Renal pelvis (tissue), 4 donors: ENCODE data around the gene DOK6. TPM values are rescaled to one million over a fixed set of nuclear protein-coding genes. Genes with fewer than 3 reads are reported as not detected.

Source experiments
- DNase-seq: peaks from one replicate; pipeline ENCODE4 v3.0.0-alpha.2; 2013
- polyA plus RNA-seq, 3 donors: library from polyadenylated mRNA; unstranded; fragments of 120-200 nt; gene quantifications; one replicate each; pipeline ENCODE4 v1.2.1, GENCODE V29; 2013; ENCODE audit not compliant: insufficient read length in 3 of 3

Gene DOK6
- polyA plus RNA-seq, 3 donors: 15.8 to 21.9 (median 18.0) TPM

DNA sequence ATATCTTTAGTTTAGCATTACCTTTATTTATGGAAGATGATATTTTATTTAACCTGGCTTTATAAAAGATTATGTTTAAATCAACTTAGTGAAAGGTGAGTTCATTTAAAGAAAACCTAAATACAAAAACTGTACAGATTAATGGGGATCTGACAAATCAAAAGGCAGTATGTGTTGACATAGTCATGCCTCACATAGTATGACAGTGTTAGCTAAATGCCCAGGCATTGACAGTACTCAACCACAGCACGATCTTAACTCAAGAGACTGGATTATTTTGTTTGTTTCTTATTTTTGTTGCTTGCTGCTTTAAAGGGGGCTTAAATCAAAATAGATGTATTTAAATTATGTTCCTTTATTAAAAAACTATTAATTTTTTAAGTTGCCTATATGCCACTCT is 7.8 kb downstream of the DOK6 start:
- no peak for DNase-seq

- DNase-seq: no peak
These were observed 10.5 kb downstream of the DOK6 start for GRCh38 chr18:69411199-69411598.

GRCh38 chr18:69414184-69414583 is 13.5 kb downstream of the DOK6 start:
- DNase-seq: no peak

GRCh38 chr18:69432847-69433246 is 32.2 kb downstream of the DOK6 start:
- no peak for DNase-seq

DNA sequence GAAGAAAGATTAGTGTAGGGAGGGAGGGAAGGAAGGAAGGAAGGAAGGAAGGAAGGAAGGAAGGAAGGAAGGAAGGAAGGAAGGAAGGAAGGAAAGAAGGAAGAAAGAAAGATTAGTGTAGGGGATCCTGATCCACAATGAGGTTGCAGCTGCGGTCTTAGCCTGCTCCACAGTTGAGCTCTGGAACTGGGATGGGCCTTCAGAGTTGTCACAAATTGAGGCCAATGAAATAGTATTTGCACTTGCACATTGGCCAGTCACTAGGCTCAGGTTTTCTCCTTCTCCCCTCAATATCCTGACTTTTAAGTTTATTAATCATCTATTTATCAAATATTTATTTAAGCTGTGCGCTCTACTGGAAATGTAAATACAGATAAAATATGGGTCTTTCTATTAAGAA is 34.3 kb downstream of the DOK6 start:
- no peak for DNase-seq

DNA sequence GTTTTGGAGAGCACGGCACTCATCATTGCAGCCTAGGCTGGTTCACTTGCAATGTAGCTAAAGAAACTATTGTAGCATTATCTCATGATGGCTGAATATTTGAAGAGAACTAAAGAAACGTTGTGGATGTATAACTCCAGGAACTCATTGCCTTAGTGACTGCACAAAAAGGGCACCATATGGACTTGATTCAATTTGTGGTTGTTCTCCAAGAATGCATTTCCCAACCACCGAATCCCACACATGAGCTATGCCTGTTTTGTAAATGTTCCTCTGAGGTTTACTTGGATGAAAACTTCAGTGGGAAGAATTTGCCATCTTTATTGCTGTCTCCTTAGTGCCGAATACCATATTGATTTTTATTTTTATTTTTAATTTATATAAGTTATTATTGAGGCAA is 43.5 kb downstream of the DOK6 start:
- DNase-seq: no peak

DNA sequence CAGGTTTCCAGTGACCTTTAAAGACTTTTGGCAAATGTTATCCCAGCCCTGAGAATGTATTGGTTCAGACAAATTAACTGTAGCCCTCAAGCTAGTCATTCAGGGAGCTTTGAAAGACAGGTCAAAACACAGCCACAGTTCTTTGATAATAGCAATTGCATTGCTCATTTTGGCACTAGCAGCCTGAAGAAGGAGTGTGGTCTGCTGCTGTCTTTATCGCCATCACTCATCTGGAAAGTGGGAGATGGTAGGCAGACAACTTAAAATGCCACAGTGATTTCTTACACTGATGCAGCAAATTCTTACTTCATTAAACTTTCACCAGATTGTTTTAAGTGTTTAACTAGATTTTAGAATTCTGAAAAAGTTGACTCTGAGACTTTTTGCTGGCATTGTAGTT is 47.2 kb downstream of the DOK6 start:
- DNase-seq: no peak

DNA sequence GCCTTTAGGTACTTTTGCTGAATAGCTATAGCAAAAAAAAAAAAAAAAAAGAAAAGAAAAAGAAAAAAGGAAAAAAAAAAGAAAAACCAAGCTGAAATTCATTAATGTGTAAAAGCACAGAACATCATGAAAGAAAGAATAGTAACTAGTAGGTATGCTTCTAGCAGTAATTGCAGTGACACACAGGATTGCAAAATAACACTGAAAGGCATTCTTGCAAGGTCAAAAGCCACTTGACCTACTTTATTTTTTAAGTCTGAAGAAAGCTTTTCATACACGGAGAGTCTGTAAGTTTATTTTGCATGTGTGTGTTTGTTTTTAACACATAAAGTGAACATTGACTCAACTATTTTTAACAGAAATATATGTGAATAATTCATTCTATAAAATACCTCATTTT is 54.4 kb downstream of the DOK6 start:
- DNase-seq: no peak

DNA sequence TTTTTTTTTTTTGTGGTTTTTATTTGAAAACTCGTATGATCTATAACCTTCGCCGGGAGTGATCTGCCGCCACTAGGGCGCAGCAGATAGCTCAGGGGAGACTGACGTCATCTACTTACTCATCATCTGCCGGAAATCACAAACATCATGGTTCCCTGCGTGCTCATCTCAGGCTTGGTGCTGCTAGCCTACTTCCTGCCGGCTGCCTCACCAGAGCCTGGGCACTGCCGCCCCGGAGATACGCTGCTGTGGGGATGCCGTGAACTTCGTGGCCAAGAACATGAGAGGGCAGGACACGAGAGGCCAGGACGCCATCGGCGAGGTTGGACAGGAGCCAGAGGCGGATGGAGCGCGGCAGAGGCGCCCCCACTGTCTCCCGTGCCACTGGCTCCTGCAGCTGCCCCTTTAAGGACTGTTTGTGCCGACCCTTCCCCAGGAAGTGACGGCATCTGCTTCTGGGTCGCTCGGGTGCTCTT is 68.8 kb downstream of the DOK6 start:
- no peak for DNase-seq

DNA sequence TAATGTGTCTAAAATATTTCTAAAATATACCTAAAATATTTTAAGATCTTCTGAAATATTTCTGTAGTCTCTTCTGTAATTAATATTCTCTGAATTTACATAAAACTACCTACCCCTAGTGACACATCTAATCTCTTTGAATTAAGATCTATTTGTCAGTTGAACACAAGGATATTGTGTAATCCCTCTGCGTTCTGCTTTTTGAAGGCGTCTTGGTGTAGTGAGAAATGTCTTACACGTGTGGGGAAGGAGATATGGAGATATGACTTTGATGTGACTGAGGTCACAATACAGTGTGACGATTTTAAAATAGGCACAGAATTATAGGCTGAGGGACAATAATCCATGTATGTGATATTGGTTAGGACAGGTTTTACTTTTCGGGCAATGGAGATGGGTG is 79.8 kb downstream of the DOK6 start:
- no peak for DNase-seq

GRCh38 chr18:69483574-69483973 is 82.9 kb downstream of the DOK6 start:
- DNase-seq: no peak

DNA sequence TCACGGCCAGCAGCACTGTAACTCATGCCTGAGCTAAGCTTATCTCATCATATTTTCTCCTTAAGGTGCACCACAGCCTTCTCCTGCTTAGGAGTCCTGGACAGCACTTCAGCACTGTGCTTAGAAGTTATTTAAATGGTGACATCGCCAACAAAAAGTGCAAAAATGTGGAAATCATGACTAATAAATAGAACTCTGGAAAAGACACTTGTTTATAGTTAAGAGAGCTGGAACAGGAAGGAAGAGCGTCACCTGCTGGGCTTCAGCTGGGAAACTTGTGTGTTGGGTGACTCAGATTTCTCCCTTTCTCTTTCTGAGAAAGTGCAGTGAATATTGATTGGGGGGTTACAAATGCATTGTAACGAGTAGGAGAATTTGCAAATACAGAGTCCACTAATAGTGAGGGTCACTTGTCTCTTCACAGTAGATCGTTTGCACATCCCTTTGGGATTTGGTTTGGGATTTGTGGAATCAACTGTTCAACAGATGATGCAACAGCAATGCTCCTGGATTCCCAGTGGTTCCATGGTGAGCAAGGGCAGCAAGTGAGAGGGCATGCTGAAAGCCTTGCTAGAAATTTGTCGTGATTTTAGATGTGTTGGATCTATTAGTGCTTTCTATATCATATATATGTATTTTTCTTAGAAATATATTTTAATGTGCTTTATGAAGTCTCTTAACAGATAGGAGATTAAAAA is 84.2 kb downstream of the DOK6 start:
- no peak for DNase-seq

- no peak for DNase-seq
These were observed 87.1 kb downstream of the DOK6 start for GRCh38 chr18:69487488-69488394.

DNA sequence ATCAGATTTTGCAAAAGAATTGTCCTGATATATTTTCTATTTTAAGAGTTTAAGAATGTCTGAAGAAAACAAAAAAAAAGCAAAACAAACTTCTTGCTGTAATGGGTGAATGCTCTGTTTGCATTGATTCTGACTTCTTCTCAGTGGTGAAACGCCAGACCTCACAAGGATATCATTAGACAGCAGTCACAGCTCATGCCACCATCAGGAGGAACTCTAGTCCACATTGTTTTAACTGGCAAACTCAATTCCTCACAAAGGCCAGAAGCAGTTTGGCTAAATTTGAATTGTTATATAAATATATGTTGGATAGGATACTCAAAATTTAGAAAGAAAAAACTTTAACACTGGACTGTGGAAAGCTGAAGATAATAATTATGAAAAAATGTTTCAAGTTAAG is 89.4 kb downstream of the DOK6 start:
- DNase-seq: no peak

GRCh38 chr18:69490813-69491212 is 90.1 kb downstream of the DOK6 start:
- no peak for DNase-seq

GRCh38 chr18:69491576-69491975 is 90.9 kb downstream of the DOK6 start:
- no peak for DNase-seq

GRCh38 chr18:69492861-69493260 is 92.2 kb downstream of the DOK6 start:
- no peak for DNase-seq

DNA sequence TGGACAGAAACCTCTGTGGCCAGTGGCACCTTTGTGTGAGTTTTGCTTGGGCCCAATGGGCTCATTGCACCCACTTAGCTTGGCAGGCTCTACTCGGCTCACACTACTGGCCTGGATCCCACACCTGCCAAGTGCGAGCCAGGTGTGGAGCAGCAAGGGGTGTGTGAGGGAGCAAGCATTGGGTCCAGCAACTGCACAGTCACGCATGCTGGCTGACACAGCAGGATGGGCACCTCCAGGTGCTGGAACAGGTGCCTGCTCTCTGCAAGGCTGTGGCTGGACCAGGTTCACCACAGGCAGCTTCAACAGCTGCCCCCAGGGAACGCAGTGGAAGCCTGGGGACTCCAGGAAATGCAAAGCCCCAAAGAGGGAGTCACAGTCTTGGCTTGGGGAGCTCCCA is 94.2 kb downstream of the DOK6 start:
- DNase-seq: no peak

DNA sequence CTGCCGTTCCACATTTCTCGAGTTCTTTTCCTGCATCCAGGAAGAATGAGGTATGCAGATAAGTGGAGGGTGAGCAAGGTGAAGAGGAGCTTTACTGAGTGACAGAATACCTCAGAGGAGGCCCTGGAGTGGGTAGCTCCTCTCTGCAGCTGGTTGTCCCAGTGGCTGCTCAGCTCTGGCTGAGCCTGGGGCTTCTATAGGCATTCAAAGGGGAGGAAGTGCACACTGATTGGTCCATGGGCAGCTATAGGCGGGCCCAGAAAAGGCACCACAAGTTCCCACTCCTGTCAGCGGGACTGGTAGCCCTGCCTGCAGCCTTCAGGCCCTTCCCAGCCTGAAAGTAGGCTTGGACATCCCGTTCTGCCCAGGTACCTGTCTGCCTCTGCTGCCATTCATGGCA is 94.7 kb downstream of the DOK6 start:
- DNase-seq: no peak

- no peak for DNase-seq
These were observed 95.3 kb downstream of the DOK6 start for GRCh38 chr18:69495841-69496533.

GRCh38 chr18:69518989-69519388 is 118.3 kb downstream of the DOK6 start:
- no peak for DNase-seq

DNA sequence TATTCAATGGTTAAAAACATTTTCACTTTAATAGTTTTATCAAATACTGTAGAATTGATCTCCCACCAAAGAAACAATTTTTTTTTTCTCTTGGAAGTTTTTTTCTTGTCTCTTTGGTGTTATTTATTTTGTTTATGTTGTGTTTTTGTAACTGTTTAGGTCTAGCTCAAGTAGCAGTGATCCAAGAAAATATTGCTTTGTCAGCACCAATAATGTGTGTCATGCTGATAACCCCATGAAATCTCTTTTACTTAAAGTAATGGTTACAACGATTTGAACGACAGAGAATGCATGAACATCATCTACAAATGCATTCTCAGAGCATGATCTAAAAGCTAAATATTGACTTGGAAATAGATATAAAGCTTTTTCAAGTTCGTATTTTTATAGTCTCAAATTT is 122.9 kb downstream of the DOK6 start:
- DNase-seq: no peak

DNA sequence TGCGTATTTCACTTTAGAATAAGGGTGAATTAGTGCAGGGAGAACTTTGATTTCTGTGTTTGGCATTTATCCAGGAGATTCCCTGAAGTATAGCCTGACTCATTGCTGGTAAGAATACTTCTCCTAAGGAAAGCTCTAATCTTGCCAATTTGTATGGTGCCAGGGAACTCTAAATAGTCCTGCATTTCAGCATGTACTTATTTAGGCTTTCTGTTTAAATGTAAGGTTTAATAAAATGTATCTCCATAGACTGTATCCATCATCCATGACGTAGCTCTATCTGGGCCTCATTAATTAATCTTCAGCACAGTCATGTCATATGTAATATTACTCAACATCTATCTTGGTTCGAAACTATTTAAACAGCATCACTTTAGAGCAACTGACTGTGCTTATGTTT is 127.7 kb downstream of the DOK6 start:
- DNase-seq: no peak
